Measurements from ENCODE around the gene PRAC1. TPM values are rescaled to one million over a fixed set of nuclear protein-coding genes. Genes with fewer than 3 reads are reported as not detected.

The PRAC1 gene
- total and polyA plus RNA-seq, 11 donors, result not detected

DNA sequence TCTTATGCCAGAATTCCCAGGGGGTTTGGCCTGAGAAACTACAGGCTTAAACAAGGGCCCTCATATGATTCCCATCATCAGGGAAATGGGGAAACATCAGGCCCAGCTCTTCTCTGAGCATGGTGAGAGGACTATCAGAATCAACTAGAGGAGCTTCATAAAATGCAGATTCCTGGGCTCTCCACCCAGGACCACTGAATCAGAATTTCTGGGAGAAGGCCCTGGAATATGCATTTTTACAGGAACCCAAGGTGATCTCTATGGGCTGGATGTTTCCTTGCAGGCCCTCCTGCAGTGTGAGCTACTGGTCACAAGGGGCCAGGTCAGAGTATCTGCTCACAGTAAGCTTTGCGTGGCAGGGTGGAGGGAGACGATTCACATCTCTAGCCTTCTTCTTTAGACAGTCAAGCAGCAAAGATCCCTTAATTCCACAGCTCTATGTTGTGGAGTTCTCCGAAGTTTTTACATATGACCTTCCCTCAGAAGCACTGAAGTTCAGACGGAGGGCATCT is 45.0 kb upstream of the PRAC1 start:
- H3K36me3 ChIP-seq, result no peaks in the 10 kb centered on the region
- no peak for DNase-seq
- TF ChIP-seq CTCF (IDR thresholded peaks at IDR 0.05) (no peak), POLR2A (IDR thresholded peaks at IDR 0.05) (no peak)
- no peak overlapping the region for H3K27ac ChIP-seq
- no peak overlapping the region for H3K4me3 ChIP-seq
- H3K27me3 ChIP-seq, result peaks cover 0 to 57% (median 13%) of the 10 kb centered on the region in 9 donors
- WGBS, 4 donors, result 71 to 85% (median 79%) methylated on average over 4 of the region's 4 CpGs
- ATAC-seq, result no peak
- no peaks in the 10 kb centered on the region for H3K4me1 ChIP-seq
- H3K9me3 ChIP-seq, result no peaks in the 10 kb centered on the region
- intact Hi-C loops (cut with DNase I), result no loop called here

- no peaks in the 10 kb centered on the region for H3K36me3 ChIP-seq
- TF ChIP-seq POLR2A (IDR thresholded peaks at IDR 0.05), result no peak
- no peak for TF ChIP-seq CTCF (IDR thresholded peaks at IDR 0.05)
These were observed 38.8 kb upstream of the PRAC1 start for GRCh38 chr17:48761114-48761513.

GRCh38 chr17:48760411-48760810 is 38.1 kb upstream of the PRAC1 start:
- ATAC-seq (peak in 3 of 4 donors; percentile 20 to 54 (median 49)), DNase-seq (no peak)
- Histone ChIP-seq H3K27me3 (peaks cover 14 to 94% (median 59%) of the 10 kb centered on the region in 9 donors), H3K4me3 (no peak overlapping the region), H3K27ac (no peak overlapping the region), H3K4me1 (peaks cover 0 to 9% (median 0%) of the 10 kb centered on the region in 12 donors), H3K36me3 (no peaks in the 10 kb centered on the region), H3K9me3 (no peaks in the 10 kb centered on the region)
- WGBS, 4 donors, result 17 to 26% (median 24%) methylated on average over 4 of the region's 4 CpGs
- intact Hi-C loops (cut with DNase I), result no loop called here
- TF ChIP-seq CTCF (IDR thresholded peaks at IDR 0.05) (no peak), POLR2A (IDR thresholded peaks at IDR 0.05) (no peak)

More at GRCh38 chr17:48761114-48761513, 38.8 kb upstream of the PRAC1 start:
- Histone ChIP-seq H3K27ac (no peak overlapping the region), H3K4me1 (peaks cover 0 to 4% (median 0%) of the 10 kb centered on the region in 12 donors), H3K27me3 (peaks cover 7 to 90% (median 52%) of the 10 kb centered on the region in 9 donors), H3K9me3 (no peaks in the 10 kb centered on the region), H3K4me3 (no peak overlapping the region)
- ATAC-seq (no peak), DNase-seq (no peak)
- intact Hi-C loops (cut with DNase I), result no loop called here
- WGBS, 4 donors, result 65 to 93% (median 76%) methylated on average over 6 of the region's 6 CpGs

DNA sequence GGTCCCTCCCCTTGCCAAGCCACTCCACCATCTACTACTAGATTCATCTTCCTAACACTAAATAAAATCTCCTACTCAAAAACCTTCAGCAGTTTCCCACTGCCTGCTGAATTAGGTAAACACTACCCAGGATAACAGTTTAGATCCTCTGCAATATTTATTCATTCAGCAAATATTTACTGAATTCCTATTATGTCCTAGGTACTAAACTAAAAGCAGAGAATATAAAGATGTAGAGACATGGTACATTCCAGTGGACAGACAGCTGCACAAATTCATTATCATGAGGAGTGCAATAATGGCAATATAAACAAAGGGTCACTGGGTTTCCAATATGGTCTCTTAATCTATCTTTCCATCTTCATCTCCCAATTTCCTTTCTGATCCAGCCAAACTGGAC is 37.0 kb upstream of the PRAC1 start:
- Histone ChIP-seq H3K4me1 (peaks cover 0 to 20% (median 0%) of the 10 kb centered on the region in 12 donors), H3K36me3 (no peaks in the 10 kb centered on the region), H3K27me3 (peaks cover 25 to 99% (median 70%) of the 10 kb centered on the region in 9 donors), H3K27ac (no peak overlapping the region), H3K4me3 (no peak overlapping the region), H3K9me3 (no peaks in the 10 kb centered on the region)
- no peak for DNase-seq
- no peak for TF ChIP-seq POLR2A (IDR thresholded peaks at IDR 0.05)
- TF ChIP-seq CTCF (IDR thresholded peaks at IDR 0.05), result no peak
- intact Hi-C loops (cut with DNase I), result no loop called here
- ATAC-seq, result no peak
